ENCODE data around the gene TRPV6.

Gene TRPV6

GRCh38 chr7:142906643-142907042 is 21.1 kb upstream of the TRPV6 start:
- ATAC-seq: no peak

- ATAC-seq: no peak
These were observed 20.2 kb upstream of the TRPV6 start for GRCh38 chr7:142905759-142906158.

DNA sequence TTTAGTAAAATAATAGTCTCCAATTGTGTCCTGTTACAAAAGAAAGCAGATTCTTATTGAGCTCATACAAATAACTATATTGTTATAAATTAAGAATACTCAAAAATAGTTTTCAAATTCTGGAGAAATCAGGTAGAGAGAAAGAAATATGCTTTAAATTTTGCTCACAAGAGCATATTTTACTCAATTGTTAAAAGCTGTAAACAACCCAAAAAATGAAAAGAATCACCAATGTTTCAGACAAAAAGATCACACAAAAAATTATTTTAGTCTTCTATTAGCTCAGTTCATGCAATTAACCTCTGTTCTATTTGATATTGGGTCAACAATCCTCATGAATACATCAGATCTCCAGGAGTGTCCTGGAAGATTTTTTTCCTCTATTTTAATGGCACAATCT is 18.6 kb upstream of the TRPV6 start:
- ATAC-seq: no peak

DNA sequence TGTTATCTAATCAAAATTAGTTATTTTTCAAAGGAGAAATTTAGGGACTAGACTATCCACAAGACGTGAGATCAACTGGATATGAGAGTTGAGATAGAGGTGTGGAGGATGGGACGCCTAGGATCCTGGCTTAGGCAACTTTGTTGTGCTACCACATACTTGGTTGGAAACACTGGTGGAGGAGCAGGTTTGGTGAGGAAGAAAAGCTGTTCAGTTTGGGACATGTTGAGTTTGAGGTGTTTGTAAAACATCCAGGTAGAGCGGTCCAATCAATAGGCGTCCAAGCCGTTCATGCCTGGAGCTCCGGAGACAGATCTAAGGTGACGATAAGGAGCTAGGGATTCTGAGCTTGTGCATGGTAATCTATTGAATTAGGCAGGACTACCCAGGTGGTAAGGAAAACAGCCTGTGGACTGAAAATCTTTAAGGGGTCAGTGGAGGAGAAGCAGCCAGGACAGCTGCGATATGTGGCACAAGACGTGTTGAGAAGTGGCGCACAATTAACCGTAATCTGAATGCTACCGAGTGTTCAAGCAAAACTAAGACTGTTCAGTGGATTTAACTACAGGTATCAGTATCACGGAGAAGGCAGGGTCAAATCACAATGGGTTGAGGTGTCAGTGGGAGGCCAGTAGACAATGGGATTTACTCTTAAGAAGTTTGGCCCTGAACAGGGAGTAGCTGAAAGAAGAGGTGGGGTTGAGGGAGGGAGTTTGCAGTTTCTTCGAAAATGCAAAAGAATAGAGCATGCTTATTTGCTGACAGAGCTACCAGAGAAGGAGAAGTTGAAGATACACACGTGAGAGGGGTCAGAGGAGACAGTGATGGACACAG is 16.1 kb upstream of the TRPV6 start:
- ATAC-seq: no peak

- no peak for ATAC-seq
These were observed 14.1 kb upstream of the TRPV6 start for GRCh38 chr7:142899661-142900060.

DNA sequence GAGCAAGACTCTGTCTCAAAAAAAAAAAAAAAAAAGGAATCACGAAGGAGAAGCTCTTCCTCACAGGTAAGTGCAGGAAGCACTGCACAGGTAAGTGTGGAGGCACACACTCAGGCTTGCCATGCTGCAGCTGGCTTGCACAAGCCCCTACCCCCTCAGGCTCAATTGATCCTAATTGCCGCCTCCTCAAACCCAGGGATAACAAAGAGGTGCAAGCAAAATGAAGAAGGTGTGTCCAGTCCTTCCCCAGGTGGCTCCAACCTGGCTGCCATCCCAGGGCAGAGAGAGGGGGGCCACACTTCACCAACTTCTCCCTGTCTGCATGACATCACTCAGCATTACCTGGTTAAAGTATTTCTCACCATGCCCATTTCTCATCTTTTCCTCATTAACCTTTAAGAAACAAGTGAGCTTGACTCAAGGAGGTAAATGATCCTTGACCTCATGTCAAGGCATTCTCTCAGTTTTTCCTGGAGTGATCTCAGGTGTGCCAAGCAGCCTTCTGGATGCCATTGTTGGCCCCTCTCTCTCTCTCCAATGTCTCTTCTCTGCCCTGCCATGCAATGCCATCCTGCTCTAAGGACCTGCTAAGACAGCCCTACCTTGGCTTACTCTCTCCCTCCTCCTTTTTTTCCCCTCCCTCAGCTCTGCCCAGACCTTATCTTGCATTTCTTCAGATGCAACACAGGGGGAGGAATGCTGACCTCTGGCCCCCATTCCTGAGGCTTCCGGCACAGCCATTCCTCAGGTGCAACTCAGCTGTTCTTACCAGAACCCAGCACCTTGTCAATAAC is 13.0 kb upstream of the TRPV6 start:
- no peak for ATAC-seq

GRCh38 chr7:142897691-142898090 is 12.1 kb upstream of the TRPV6 start:
- no peak for ATAC-seq

- no peak for ATAC-seq
These were observed 11.3 kb upstream of the TRPV6 start for GRCh38 chr7:142896741-142897379.

- no peak for ATAC-seq
These were observed 10.6 kb upstream of the TRPV6 start for GRCh38 chr7:142896151-142896550.

- ATAC-seq: no peak
These were observed 9.5 kb upstream of the TRPV6 start for GRCh38 chr7:142894985-142895593.

- ATAC-seq: no peak
These were observed 8.8 kb upstream of the TRPV6 start for GRCh38 chr7:142894112-142894984.

- no peak for ATAC-seq
These were observed 7.4 kb upstream of the TRPV6 start for GRCh38 chr7:142892951-142893350.

GRCh38 chr7:142891490-142892082 is 6.0 kb upstream of the TRPV6 start:
- no peak for ATAC-seq

- ATAC-seq: no peak
These were observed 5.4 kb upstream of the TRPV6 start for GRCh38 chr7:142890874-142891485.

DNA sequence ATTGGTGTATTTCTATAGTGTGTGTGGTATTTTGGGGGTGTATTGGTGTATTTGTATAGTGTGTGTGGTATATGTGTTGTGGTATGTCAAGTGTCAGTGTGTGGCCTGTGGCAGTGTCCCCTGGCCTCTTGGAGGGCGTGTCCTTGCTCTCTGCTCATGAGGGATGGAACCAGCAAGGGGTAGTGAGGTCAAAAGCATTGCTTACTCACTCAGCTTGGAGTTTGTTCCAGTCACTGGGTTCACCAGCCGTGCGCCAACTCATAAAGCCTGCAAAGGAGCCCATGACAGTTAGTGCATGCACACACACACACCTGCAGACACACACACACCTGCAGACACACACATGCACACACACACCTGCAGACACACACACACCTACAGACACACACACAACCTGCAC is 4.3 kb upstream of the TRPV6 start:
- no peak for ATAC-seq

- no peak for ATAC-seq
These were observed 1.9 kb upstream of the TRPV6 start for GRCh38 chr7:142887282-142888015.

- ATAC-seq: no peak
These were observed 1.3 kb upstream of the TRPV6 start for GRCh38 chr7:142886866-142887265.

DNA sequence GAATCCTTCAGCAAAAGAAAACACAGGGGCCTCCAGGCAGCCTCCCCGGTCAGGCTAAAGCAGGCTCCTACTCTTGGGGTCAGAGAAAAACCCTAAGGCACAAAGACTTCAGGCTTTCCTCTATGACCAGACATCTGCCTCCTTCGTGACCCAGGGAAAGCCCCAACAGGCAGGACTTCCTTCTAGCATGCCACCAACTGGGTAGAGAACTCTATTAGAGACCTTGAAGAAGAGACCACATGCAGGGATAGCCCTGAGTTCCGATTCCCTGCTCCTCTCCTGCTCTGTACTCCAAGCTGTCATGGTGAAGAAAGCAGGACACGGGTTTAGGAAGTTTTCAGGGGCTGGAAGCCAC is 1.3 kb downstream of the TRPV6 start:
- no peak for ATAC-seq

- no peak for ATAC-seq
These were observed 1.8 kb downstream of the TRPV6 start for GRCh38 chr7:142883571-142884285.

DNA sequence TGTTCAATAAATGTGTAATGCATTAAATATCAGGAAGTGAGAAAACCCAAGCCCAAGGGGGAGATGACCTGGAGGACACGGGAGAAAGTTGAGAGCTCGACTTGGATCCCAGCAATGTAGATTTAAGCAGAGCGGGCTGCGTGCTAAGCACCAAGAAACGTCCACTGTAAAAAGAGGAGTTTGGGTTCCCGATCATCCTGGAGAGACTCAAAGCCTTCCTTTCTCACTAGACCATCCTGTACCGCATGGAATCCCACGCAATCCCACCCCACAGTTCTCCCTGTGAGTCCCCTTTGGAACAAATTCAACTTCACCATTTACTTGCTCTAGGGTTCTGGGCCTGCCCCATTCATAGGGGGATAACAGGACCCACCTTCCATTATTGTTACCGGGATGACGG is 2.4 kb downstream of the TRPV6 start:
- no peak for ATAC-seq

All from activated CD4-positive, CD25-positive, alpha-beta regulatory T cell treated with anti-CD3 and anti-CD28 coated beads, Interleukin-2, amount 50 U/mL, for 24 hours (primary cell).